Left renal pelvis (tissue), 4 donors: ENCODE measurements around the gene ZNF32. TPM values are rescaled to one million over a fixed set of nuclear protein-coding genes. Genes with fewer than 3 reads are reported as not detected.
A peak's percentile ranks its signal among the peaks of the same experiment; 100 is the strongest.

ENCODE experiments used
- DNase-seq, 4 donors: peaks; one replicate each; pipeline ENCODE4 v3.0.0-alpha.2; 2013; ENCODE audit warnings: low read depth in 4 of 4, low spot score in 3 of 4
- polyA plus RNA-seq, 4 donors: library from polyadenylated mRNA; unstranded; fragments of 120-200 nt; gene quantifications; one replicate each; pipeline ENCODE4 v1.2.1, GENCODE V29; 2013; ENCODE audit not compliant: insufficient read length in 4 of 4

Gene ZNF32
- polyA plus RNA-seq, 4 donors, result 61.9 to 76.7 (median 65.7) TPM

- DNase-seq, result no peak
These were observed 33.0 kb upstream of the ZNF32 start for GRCh38 chr10:43681721-43682120.

GRCh38 chr10:43681220-43681619 lies 32.5 kb upstream of the ZNF32 start:
- no peak for DNase-seq

GRCh38 chr10:43680035-43680434 lies 31.4 kb upstream of the ZNF32 start:
- DNase-seq, result no peak

- DNase-seq, result no peak
These were observed 30.8 kb upstream of the ZNF32 start for GRCh38 chr10:43679509-43679908.

GRCh38 chr10:43678654-43679053 lies 30.0 kb upstream of the ZNF32 start:
- no peak for DNase-seq

GRCh38 chr10:43676901-43677300 lies 28.2 kb upstream of the ZNF32 start:
- DNase-seq, result no peak

GRCh38 chr10:43676331-43676730 lies 27.6 kb upstream of the ZNF32 start:
- no peak for DNase-seq

- DNase-seq, result no peak
These were observed 26.0 kb upstream of the ZNF32 start for GRCh38 chr10:43674553-43675210.

- no peak for DNase-seq
These were observed 24.8 kb upstream of the ZNF32 start for GRCh38 chr10:43673471-43673870.

GRCh38 chr10:43671659-43672531 lies 23.2 kb upstream of the ZNF32 start:
- peak in 2 of 4 donors; percentile 65 to 66 for DNase-seq

- no peak for DNase-seq
These were observed 20.7 kb upstream of the ZNF32 start for GRCh38 chr10:43669386-43669785.

GRCh38 chr10:43667761-43668386 lies 19.2 kb upstream of the ZNF32 start:
- DNase-seq, result peak in 2 of 4 donors; percentile 29 to 37

- DNase-seq, result peak in 1 of 4 donors; percentile 22
These were observed 18.6 kb upstream of the ZNF32 start for GRCh38 chr10:43667317-43667731.

GRCh38 chr10:43666552-43666951 lies 17.9 kb upstream of the ZNF32 start:
- DNase-seq, result no peak

GRCh38 chr10:43665054-43665453 lies 16.4 kb upstream of the ZNF32 start:
- DNase-seq, result no peak

- DNase-seq, result no peak
These were observed 9.5 kb upstream of the ZNF32 start for GRCh38 chr10:43658227-43658626.

GRCh38 chr10:43655311-43655710 lies 6.6 kb upstream of the ZNF32 start:
- DNase-seq, result no peak

GRCh38 chr10:43653746-43654145 lies 5.1 kb upstream of the ZNF32 start:
- no peak for DNase-seq

GRCh38 chr10:43649185-43649523 lies 473 bp upstream of the ZNF32 start:
- DNase-seq, result peak in 1 of 4 donors; percentile 24

GRCh38 chr10:43648095-43648397 lies 635 bp downstream of the ZNF32 start:
- no peak for DNase-seq

- no peak for DNase-seq
These were observed 1.1 kb downstream of the ZNF32 start for GRCh38 chr10:43647576-43647975.

GRCh38 chr10:43645866-43646265 lies 2.8 kb downstream of the ZNF32 start:
- no peak for DNase-seq
